ENCODE results near the gene FOXP2. TPM values are rescaled to one million over a fixed set of nuclear protein-coding genes. Genes with fewer than 3 reads are reported as not detected.

FOXP2 gene
- total RNA-seq, 3 donors from 2014 or later (not counting 1 experiment from before 2014, with no cell fraction given): not detected

DNA sequence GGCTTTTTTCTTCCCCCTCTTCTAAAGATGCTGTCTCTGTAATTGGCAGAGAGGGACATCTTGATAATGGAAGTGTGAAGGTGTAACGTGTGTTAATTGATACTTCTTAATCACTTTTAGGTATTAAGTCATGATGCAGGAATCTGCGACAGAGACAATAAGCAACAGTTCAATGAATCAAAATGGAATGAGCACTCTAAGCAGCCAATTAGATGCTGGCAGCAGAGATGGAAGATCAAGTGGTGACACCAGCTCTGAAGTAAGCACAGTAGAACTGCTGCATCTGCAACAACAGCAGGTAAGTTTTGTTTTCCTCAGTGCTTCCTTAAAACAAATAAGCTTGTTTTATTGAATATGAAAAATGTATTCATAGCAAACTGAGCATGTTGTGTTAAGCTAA, 11.8 kb downstream of the FOXP2 start:
- TF ChIP-seq, protein P1, sequence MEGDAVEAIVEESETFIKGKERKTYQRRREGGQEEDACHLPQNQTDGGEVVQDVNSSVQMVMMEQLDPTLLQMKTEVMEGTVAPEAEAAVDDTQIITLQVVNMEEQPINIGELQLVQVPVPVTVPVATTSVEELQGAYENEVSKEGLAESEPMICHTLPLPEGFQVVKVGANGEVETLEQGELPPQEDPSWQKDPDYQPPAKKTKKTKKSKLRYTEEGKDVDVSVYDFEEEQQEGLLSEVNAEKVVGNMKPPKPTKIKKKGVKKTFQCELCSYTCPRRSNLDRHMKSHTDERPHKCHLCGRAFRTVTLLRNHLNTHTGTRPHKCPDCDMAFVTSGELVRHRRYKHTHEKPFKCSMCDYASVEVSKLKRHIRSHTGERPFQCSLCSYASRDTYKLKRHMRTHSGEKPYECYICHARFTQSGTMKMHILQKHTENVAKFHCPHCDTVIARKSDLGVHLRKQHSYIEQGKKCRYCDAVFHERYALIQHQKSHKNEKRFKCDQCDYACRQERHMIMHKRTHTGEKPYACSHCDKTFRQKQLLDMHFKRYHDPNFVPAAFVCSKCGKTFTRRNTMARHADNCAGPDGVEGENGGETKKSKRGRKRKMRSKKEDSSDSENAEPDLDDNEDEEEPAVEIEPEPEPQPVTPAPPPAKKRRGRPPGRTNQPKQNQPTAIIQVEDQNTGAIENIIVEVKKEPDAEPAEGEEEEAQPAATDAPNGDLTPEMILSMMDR (IDR thresholded peaks at IDR 0.05): no peak
- Mint-ChIP-seq H3K36me3 (no peaks in the 10 kb centered on the region), H3K9me3 (no peaks in the 10 kb centered on the region), H3K27me3 (ENCODE audit: low read depth in 2 of 2) (no peaks in the 10 kb centered on the region), H3K4me1 (no peaks in the 10 kb centered on the region), H3K27ac (no peak overlapping the region), H3K4me3 (no peak overlapping the region)
- H3K27ac ChIP-seq (ENCODE audit: low read length): no peak overlapping the region
- H3K36me3 ChIP-seq (ENCODE audit: control insufficient read depth, insufficient read depth, low read length): no peaks in the 10 kb centered on the region
- no peak for DNase-seq
- 69% methylated on average over 2 of the region's 2 CpGs for WGBS (ENCODE audit: insufficient coverage)
- no peak for ATAC-seq
- H3K9me3 ChIP-seq (ENCODE audit: control insufficient read depth, insufficient read depth, low read length): no peaks in the 10 kb centered on the region
- no peaks in the 10 kb centered on the region for H3K27me3 ChIP-seq (ENCODE audit: control insufficient read depth, insufficient read depth, low read length)
- intact Hi-C loops (cut with micrococcal nuclease): no loop called here
- no peak overlapping the region for H3K4me3 ChIP-seq (ENCODE audit: low read length)
- H3K4me1 ChIP-seq (ENCODE audit: control insufficient read depth, insufficient read depth, low read length): no peaks in the 10 kb centered on the region

DNA sequence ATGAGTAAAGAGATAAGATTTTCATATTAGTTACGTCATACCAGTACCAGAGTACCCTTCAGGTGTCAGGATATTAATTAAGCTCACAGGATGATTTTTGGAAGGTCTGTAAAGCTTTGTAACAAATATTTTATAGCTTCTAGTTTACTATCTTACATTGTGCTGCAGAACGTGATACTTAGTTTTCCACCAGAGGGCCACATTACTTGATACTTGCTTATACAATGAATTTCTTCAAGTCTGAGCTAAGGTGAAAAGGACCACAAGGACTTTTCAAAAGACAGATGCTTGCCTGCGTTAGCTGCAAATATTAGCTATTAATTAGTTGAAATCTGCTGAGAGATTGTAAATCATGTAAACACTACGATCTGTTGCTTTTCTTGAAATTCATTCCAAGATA, 12.2 kb downstream of the FOXP2 start:
- no peak for ATAC-seq
- H3K27me3 Mint-ChIP-seq (ENCODE audit: low read depth in 2 of 2): no peaks in the 10 kb centered on the region
- DNase-seq: no peak
- Histone ChIP-seq H3K9me3 (ENCODE audit: control insufficient read depth, insufficient read depth, low read length) (no peaks in the 10 kb centered on the region), H3K4me3 (ENCODE audit: low read length) (no peak overlapping the region), H3K36me3 (ENCODE audit: control insufficient read depth, insufficient read depth, low read length) (no peaks in the 10 kb centered on the region), H3K4me1 (ENCODE audit: control insufficient read depth, insufficient read depth, low read length) (no peaks in the 10 kb centered on the region), H3K27me3 (ENCODE audit: control insufficient read depth, insufficient read depth, low read length) (no peaks in the 10 kb centered on the region), H3K27ac (ENCODE audit: low read length) (no peak overlapping the region)
- no peaks in the 10 kb centered on the region for H3K36me3 Mint-ChIP-seq
- WGBS (ENCODE audit: insufficient coverage): 63% methylated on average over 2 of the region's 4 CpGs
- TF ChIP-seq, protein P1 (IDR thresholded peaks at IDR 0.05): no peak
- H3K4me3 Mint-ChIP-seq: no peak overlapping the region
- H3K27ac Mint-ChIP-seq: no peak overlapping the region
- no peaks in the 10 kb centered on the region for H3K4me1 Mint-ChIP-seq
- intact Hi-C loops (cut with micrococcal nuclease): no loop called here
- H3K9me3 Mint-ChIP-seq: no peaks in the 10 kb centered on the region

DNA sequence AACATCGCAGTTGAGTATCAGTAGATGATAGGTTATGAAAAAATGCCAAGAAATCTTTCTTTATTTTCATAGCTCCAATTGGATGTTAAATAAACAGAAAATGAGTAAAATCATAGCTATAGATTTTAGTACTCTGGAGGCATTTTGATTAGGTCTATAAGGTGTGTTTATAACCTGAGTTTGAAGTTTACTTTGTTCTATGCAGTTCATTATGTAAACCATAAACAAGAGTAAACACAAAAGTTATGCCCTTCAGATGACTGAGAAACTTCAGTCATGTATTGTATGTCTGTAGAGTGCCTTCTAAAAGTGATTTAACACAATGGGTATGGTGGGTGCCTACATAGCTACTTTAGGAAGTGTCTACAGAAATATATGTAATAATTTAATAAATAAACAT, 13.6 kb downstream of the FOXP2 start:
- Histone ChIP-seq H3K27me3 (ENCODE audit: control insufficient read depth, insufficient read depth, low read length) (no peaks in the 10 kb centered on the region), H3K36me3 (ENCODE audit: control insufficient read depth, insufficient read depth, low read length) (no peaks in the 10 kb centered on the region), H3K9me3 (ENCODE audit: control insufficient read depth, insufficient read depth, low read length) (no peaks in the 10 kb centered on the region), H3K4me1 (ENCODE audit: control insufficient read depth, insufficient read depth, low read length) (no peaks in the 10 kb centered on the region), H3K4me3 (ENCODE audit: low read length) (no peak overlapping the region), H3K27ac (ENCODE audit: low read length) (no peak overlapping the region)
- no peak for DNase-seq
- no CpG with 5 or more reads among the region's 1 CpG for WGBS (ENCODE audit: insufficient coverage)
- no peaks in the 10 kb centered on the region for H3K36me3 Mint-ChIP-seq
- no peak overlapping the region for H3K27ac Mint-ChIP-seq
- H3K4me3 Mint-ChIP-seq: no peak overlapping the region
- TF ChIP-seq, protein P1 (IDR thresholded peaks at IDR 0.05): no peak
- no peak for ATAC-seq
- no peaks in the 10 kb centered on the region for H3K27me3 Mint-ChIP-seq (ENCODE audit: low read depth in 2 of 2)
- no peaks in the 10 kb centered on the region for H3K4me1 Mint-ChIP-seq
- no peaks in the 10 kb centered on the region for H3K9me3 Mint-ChIP-seq
- intact Hi-C loops (cut with micrococcal nuclease): no loop called here

DNA sequence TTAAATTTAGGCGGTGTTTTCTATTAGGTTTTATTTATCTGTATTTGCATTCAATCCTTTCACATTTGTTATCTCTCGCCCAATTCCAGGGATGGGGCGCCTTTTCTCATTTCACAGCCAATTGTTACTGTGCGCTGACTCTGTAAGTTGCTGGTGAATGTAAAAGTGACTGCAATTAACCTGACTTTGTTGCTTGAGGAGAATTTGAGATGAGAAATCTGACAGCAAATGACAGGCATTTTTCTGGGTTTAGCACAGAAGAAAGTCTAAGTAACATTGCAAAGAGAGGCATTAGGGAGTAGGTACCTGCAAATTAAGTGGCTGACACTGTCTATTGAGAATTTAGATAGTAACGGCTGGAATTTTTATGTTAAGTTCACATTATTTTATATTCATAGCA, 16.6 kb downstream of the FOXP2 start:
- no peaks in the 10 kb centered on the region for H3K27me3 ChIP-seq (ENCODE audit: control insufficient read depth, insufficient read depth, low read length)
- TF ChIP-seq, protein P1 (IDR thresholded peaks at IDR 0.05): no peak
- no peak overlapping the region for H3K27ac ChIP-seq (ENCODE audit: low read length)
- Mint-ChIP-seq H3K27ac (no peak overlapping the region), H3K9me3 (peaks cover 4% of the 10 kb centered on the region in 2 donors), H3K36me3 (no peaks in the 10 kb centered on the region), H3K4me1 (no peaks in the 10 kb centered on the region), H3K4me3 (no peak overlapping the region), H3K27me3 (ENCODE audit: low read depth in 2 of 2) (no peaks in the 10 kb centered on the region)
- intact Hi-C loops (cut with micrococcal nuclease): no loop called here
- ATAC-seq (no peak), DNase-seq (no peak)
- H3K4me3 ChIP-seq (ENCODE audit: low read length): no peak overlapping the region
- H3K9me3 ChIP-seq (ENCODE audit: control insufficient read depth, insufficient read depth, low read length): no peaks in the 10 kb centered on the region
- H3K36me3 ChIP-seq (ENCODE audit: control insufficient read depth, insufficient read depth, low read length): no peaks in the 10 kb centered on the region
- WGBS (ENCODE audit: insufficient coverage): 91% methylated on average over 4 of the region's 5 CpGs
- H3K4me1 ChIP-seq (ENCODE audit: control insufficient read depth, insufficient read depth, low read length): no peaks in the 10 kb centered on the region
